Psoas muscle (tissue), 8 donors: ENCODE results near the gene PEAR1. TPM values are rescaled to one million over a fixed set of nuclear protein-coding genes. Genes with fewer than 3 reads are reported as not detected.

Experiments
- ATAC-seq, 4 donors: fragments of 200-7000 bp; cut with Tn5 transposase; one replicate each; pipeline ENCODE4 v1.9.1; 2020; ENCODE audit warnings: moderate library complexity in 3 of 4, mild to moderate bottlenecking in 2 of 4
- DNase-seq, 2 donors: peaks; one replicate each; pipeline ENCODE4 v3.0.0-alpha.2; 2020
- H3K27ac ChIP-seq: fragments of 200-600 bp; one replicate; pipeline ENCODE4 v1.8.0; 2022
- H3K27me3 ChIP-seq, 3 donors: fragments of 200-600 bp in 1 of 3; one replicate each; pipeline versions ENCODE4 v1.6.1 to v1.8.0; 2013 to 2022; ENCODE audit warnings: low read length in 2 of 3, mild to moderate bottlenecking in 2 of 3, moderate library complexity in 1 of 3; ENCODE audit not compliant: insufficient read depth in 3 of 3
- H3K36me3 ChIP-seq, 2 donors: fragments of 200-600 bp in 1 of 2; one replicate each; pipeline versions ENCODE4 v1.6.1 to v1.8.0; 2013 to 2022; ENCODE audit warnings: low read depth in 1 of 2, mild to moderate bottlenecking in 1 of 2, moderate library complexity in 1 of 2; ENCODE audit not compliant: insufficient read depth in 1 of 2
- H3K4me1 ChIP-seq: fragments of 200-600 bp; one replicate; pipeline ENCODE4 v1.8.0; 2022
- H3K4me3 ChIP-seq: fragments of 200-600 bp; one replicate; pipeline ENCODE4 v1.8.0; 2022; ENCODE audit warnings: mild to moderate bottlenecking
- H3K9me3 ChIP-seq: fragments of 200-600 bp; one replicate; pipeline ENCODE4 v1.8.0; 2022
- CTCF ChIP-seq: fragments of 200-600 bp; IDR thresholded peaks from one replicate; pipeline ENCODE4 v1.8.0; 2022; ENCODE audit warnings: antibody characterized with exemption
- WGBS, 3 donors: extraction: QIAGEN DNeasy Blood & Tissue Kit; methylation state at CpG; one replicate each; pipeline versions ENCODE4 v1.1.6 to v1.1.7; 2013; 5-methylcytosine and 5-hydroxymethylcytosine counted together
- intact Hi-C, 2 donors: fragments of 100-400 bp; cut with DNase I; formaldehyde crosslinking; loops; one replicate each; pipeline versions ENCODE4 v1.11.0 to v1.14.2; 2022
- polyA plus RNA-seq, 3 donors: library from polyadenylated mRNA; stranded (reverse); fragments of 200-250 nt; gene quantifications; one replicate each; pipeline ENCODE4 v1.2.3, GENCODE V29; 2013
- total RNA-seq, 4 donors: library from RNA; stranded (reverse); fragmentation: NEBNext Ultra II Directional in 2 of 4; extraction: Animal tissue kit (Norgen Biotek cat#: 25700) in 2 of 4; gene quantifications; one replicate each; pipeline versions ENCODE4 v1.2.1 to v1.2.4, GENCODE V29; 2021 to 2023
- donor health status: healthy with polysubstance abuse.
- donor health status: DM: no; HTN: no; CAD: no; lungs with moderate emphysema.
- donor health status: Bipolar disorder and iron deficiency.
- donor health status: healthy.
- donor health status: DM: yes; HTN: yes; CAD: no.
- donor health status: DM: no; HTN: no; CAD: no.
- donor health status: DM: no; HTN: no; CAD: no.
- donor health status: DM: yes; HTN: yes; CAD: no.

Gene PEAR1
- total and polyA plus RNA-seq, 7 donors, result 2.1 to 7.3 (median 3.8) TPM

- Histone ChIP-seq H3K36me3 (no peaks in the 10 kb centered on the region), H3K4me3 (peak overlapping the region; percentile 68), H3K27ac (peak overlapping the region; percentile 76), H3K4me1 (peaks cover 17% of the 10 kb centered on the region), H3K9me3 (no peaks in the 10 kb centered on the region), H3K27me3 (peaks cover 0 to 35% (median 3%) of the 10 kb centered on the region in 3 donors)
- DNase-seq (peak in 1 of 2 donors; percentile 41), ATAC-seq (no peak)
- TF ChIP-seq CTCF, result no peak
- WGBS, 3 donors, result 73 to 75% (median 74%) methylated on average over 14 of the region's 14 CpGs
- intact Hi-C loops, result no loop called here
Observed at GRCh38 chr1:156897078-156897825, 3.7 kb downstream of the PEAR1 start.

GRCh38 chr1:156898161-156898566 lies 4.6 kb downstream of the PEAR1 start:
- ATAC-seq (peak in 3 of 4 donors; percentile 35 to 43 (median 35)), DNase-seq (peak; percentile 55 to 76)
- Histone ChIP-seq H3K27ac (peak overlapping the region; percentile 76), H3K4me3 (peak overlapping the region; percentile 34), H3K4me1 (peaks cover 17% of the 10 kb centered on the region), H3K9me3 (no peaks in the 10 kb centered on the region), H3K36me3 (no peaks in the 10 kb centered on the region), H3K27me3 (peaks cover 0 to 26% (median 0%) of the 10 kb centered on the region in 3 donors)
- intact Hi-C loops, result no loop called here
- WGBS, 3 donors, result 51 to 60% (median 54%) methylated on average over 8 to 13 of the region's 13 CpGs
- no peak for TF ChIP-seq CTCF

GRCh38 chr1:156898971-156899664 lies 5.6 kb downstream of the PEAR1 start:
- peak in 1 of 2 donors; percentile 23 for DNase-seq
- intact Hi-C loops, result no loop called here
- WGBS, 3 donors, result 67 to 69% (median 68%) methylated on average over 12 of the region's 12 CpGs
- H3K9me3 ChIP-seq, result no peaks in the 10 kb centered on the region
- H3K27me3 ChIP-seq, result peaks cover 0 to 17% (median 0%) of the 10 kb centered on the region in 3 donors
- ATAC-seq, result no peak
- H3K27ac ChIP-seq, result peak overlapping the region; percentile 46
- H3K4me3 ChIP-seq, result no peak overlapping the region
- H3K36me3 ChIP-seq, result no peaks in the 10 kb centered on the region
- peaks cover 17% of the 10 kb centered on the region for H3K4me1 ChIP-seq
- TF ChIP-seq CTCF, result no peak

GRCh38 chr1:156899956-156900718 lies 6.6 kb downstream of the PEAR1 start:
- no peaks in the 10 kb centered on the region for H3K36me3 ChIP-seq
- ATAC-seq (no peak), DNase-seq (peak in 1 of 2 donors; percentile 34)
- H3K27ac ChIP-seq, result no peak overlapping the region
- H3K4me3 ChIP-seq, result no peak overlapping the region
- peaks cover 17% of the 10 kb centered on the region for H3K4me1 ChIP-seq
- peaks cover 0 to 17% (median 0%) of the 10 kb centered on the region in 3 donors for H3K27me3 ChIP-seq
- intact Hi-C loops, result no loop called here
- no peaks in the 10 kb centered on the region for H3K9me3 ChIP-seq
- WGBS, 3 donors, result 42 to 53% (median 50%) methylated on average over 12 of the region's 12 CpGs
- TF ChIP-seq CTCF, result no peak
